ENCODE measurements around the gene KIF5C.

Gene KIF5C

GRCh38 chr2:149028377-149028776, 153.3 kb downstream of the KIF5C start:
- TF ChIP-seq CTCF (IDR thresholded peaks at IDR 0.05) (no peak), ZFX (IDR thresholded peaks at IDR 0.05; ENCODE audit: borderline replicate concordance) (no peak)
- no peak overlapping the region for H3K27ac ChIP-seq

- no peak overlapping the region for H3K27ac ChIP-seq
- TF ChIP-seq ZFX (IDR thresholded peaks at IDR 0.05; ENCODE audit: borderline replicate concordance) (no peak), CTCF (IDR thresholded peaks at IDR 0.05) (no peak)
Measured at GRCh38 chr2:149028891-149029290, 153.9 kb downstream of the KIF5C start.

- H3K27ac ChIP-seq, result no peak overlapping the region
- TF ChIP-seq CTCF (IDR thresholded peaks at IDR 0.05), result no peak
- TF ChIP-seq ZFX (IDR thresholded peaks at IDR 0.05; ENCODE audit: borderline replicate concordance), result no peak
Measured at GRCh38 chr2:149029307-149029965, 154.4 kb downstream of the KIF5C start.

GRCh38 chr2:149031396-149031795, 156.4 kb downstream of the KIF5C start:
- no peak overlapping the region for H3K27ac ChIP-seq
- TF ChIP-seq ZFX (IDR thresholded peaks at IDR 0.05; ENCODE audit: borderline replicate concordance), result no peak
- no peak for TF ChIP-seq CTCF (IDR thresholded peaks at IDR 0.05)

- no peak overlapping the region for H3K27ac ChIP-seq
- TF ChIP-seq ZFX (IDR thresholded peaks at IDR 0.05; ENCODE audit: borderline replicate concordance), result no peak
- no peak for TF ChIP-seq CTCF (IDR thresholded peaks at IDR 0.05)
Measured at GRCh38 chr2:149033716-149034115, 158.7 kb downstream of the KIF5C start.

- TF ChIP-seq CTCF (IDR thresholded peaks at IDR 0.05) (no peak), ZFX (IDR thresholded peaks at IDR 0.05; ENCODE audit: borderline replicate concordance) (no peak)
- H3K27ac ChIP-seq, result no peak overlapping the region
Measured at GRCh38 chr2:149034406-149034805, 159.4 kb downstream of the KIF5C start.

- no peak overlapping the region for H3K27ac ChIP-seq
- no peak for TF ChIP-seq CTCF (IDR thresholded peaks at IDR 0.05)
- TF ChIP-seq ZFX (IDR thresholded peaks at IDR 0.05; ENCODE audit: borderline replicate concordance), result no peak
Measured at GRCh38 chr2:149036507-149037293, 161.7 kb downstream of the KIF5C start.
